ENCODE measurements around the gene CDC42EP4.

The CDC42EP4 gene

GRCh38 chr17:73301369-73301768, 10.4 kb downstream of the CDC42EP4 start:
- in situ Hi-C loops (cut with MboI; ENCODE audit: low sequenced_read_pairs) = no loop called here

DNA sequence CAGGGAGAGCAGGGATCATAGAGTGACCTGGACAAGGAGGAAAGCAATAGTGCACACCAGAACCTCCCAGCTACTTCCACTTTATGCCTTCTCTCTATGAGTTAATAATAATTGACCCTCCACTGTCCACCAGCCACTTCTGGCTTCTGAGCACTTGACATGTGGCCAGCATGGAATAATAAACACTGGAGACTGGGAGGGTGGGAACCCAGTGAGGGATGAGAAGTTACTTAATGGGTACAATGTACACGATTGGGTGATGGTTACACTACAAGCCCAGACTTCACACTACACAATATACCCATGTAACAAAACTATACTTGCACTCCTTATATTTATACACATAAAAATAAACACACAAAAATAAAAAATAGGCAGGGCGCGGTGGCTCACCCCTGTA, 11.4 kb downstream of the CDC42EP4 start:
- in situ Hi-C loops (cut with MboI; ENCODE audit: low sequenced_read_pairs) = no loop called here

- in situ Hi-C loops (cut with MboI; ENCODE audit: low sequenced_read_pairs) = no loop called here
Observed at GRCh38 chr17:73297934-73298861, 13.6 kb downstream of the CDC42EP4 start.

DNA sequence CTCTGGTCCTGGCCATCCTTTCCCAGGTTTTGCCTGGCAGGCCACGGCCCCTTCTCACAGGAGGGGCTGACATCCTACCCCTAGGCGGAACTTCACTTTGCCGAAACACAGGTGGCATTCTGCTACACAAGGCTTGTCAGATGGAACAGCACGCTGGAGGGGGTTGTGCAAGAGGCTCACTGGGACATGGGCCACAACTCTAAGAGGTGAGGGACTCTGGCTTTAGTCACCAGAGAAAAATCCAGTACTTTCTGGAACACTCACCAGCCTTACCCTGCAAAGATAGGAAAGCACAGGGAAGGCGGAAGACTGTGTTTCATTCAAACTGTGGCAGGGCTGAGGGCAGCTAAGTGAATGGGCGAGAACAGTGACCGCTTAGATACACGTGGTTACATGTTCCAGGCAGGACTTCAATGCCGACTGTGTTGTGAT, 18.3 kb downstream of the CDC42EP4 start:
- in situ Hi-C loops (cut with MboI; ENCODE audit: low sequenced_read_pairs) = no loop called here

DNA sequence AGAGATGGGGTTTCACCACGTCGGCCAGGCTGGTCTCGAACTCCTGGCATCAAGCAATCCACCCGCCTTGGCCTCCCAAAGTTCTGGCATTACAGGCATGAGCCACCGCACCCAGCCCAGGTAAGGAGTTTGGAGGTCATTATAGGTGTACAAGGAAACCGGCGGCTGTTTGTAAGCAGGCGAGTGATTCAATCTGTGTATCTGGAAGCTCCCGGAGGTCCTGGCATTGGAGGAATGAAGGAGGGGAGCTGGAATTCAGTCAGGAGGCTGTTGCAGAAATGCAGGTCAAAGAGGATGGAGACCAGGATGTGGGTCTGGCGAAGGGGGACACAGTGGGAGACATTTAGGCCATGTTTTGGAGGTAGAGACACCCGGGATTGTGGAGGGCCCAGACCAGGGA, 18.8 kb downstream of the CDC42EP4 start:
- in situ Hi-C loops (cut with MboI; ENCODE audit: low sequenced_read_pairs) = no loop called here

- in situ Hi-C loops (cut with MboI; ENCODE audit: low sequenced_read_pairs) = no loop called here
Observed at GRCh38 chr17:73292031-73292531, 19.7 kb downstream of the CDC42EP4 start.

DNA sequence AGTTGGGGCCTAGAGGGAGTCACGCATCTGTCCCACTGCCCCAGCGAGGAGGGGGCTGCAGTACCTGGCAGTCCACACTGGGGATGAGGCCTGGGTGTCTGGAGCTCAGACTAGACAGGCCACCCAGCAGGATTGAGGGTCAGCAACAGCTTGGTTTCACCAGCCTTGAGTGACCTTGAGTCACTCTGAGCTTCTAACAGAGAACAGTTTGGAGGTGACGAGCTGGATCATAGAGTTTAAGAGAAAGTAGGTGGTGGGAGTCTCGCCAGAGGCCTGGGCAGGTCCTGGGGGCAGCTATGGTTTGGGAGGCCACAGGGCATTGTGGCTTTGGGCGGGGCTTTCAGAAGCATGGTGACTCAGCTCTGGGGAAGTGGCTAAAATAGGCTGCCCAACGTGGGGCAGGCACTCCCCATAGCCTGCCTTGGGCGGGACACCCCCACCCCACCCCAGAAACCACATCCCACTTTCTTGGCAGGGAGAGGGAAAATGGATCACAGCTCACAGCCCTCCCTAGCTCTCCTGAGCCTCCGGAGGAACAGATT, 20.5 kb downstream of the CDC42EP4 start:
- in situ Hi-C loops (cut with MboI; ENCODE audit: low sequenced_read_pairs) = no loop called here

GRCh38 chr17:73290399-73291259, 21.2 kb downstream of the CDC42EP4 start:
- in situ Hi-C loops (cut with MboI; ENCODE audit: low sequenced_read_pairs) = no loop called here

DNA sequence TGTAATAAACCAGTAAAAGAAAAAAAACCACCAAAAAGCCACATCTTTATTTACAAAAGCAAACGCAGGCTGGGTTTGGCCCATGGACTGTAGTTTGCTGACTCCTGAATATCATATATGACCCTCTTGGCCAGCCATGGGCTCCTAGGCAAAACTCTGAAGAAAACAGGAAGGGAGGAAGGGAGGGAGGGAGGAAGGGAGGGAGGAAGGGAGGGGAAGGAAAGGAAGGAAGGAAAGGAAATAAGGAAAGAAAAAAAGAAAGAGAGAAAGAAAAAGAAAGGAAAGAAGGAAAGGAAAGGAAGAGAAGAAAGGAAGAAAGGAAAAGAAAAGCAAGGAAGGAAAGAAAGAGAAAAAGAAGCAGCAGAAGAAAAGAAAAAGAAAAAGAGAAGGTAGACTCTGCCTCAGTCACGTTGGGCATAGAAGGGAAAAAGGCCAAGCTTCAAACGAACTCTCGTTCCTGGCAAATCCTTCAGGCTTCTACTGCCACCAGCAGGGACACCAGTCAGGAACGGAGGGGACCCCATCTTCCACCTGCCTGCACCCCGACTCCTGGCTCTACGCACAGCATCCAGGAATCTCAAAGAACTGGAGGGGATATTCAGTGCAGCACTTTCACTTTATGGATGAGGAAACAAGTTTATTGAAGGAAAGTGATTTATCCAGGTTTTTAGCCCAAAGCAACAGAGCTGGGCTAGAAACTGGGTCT, 22.1 kb downstream of the CDC42EP4 start:
- in situ Hi-C loops (cut with MboI; ENCODE audit: low sequenced_read_pairs) = no loop called here

GRCh38 chr17:73288534-73289302, 23.1 kb downstream of the CDC42EP4 start:
- in situ Hi-C loops (cut with MboI; ENCODE audit: low sequenced_read_pairs) = no loop called here

- in situ Hi-C loops (cut with MboI; ENCODE audit: low sequenced_read_pairs) = no loop called here
Observed at GRCh38 chr17:73286863-73287296, 24.9 kb downstream of the CDC42EP4 start.

DNA sequence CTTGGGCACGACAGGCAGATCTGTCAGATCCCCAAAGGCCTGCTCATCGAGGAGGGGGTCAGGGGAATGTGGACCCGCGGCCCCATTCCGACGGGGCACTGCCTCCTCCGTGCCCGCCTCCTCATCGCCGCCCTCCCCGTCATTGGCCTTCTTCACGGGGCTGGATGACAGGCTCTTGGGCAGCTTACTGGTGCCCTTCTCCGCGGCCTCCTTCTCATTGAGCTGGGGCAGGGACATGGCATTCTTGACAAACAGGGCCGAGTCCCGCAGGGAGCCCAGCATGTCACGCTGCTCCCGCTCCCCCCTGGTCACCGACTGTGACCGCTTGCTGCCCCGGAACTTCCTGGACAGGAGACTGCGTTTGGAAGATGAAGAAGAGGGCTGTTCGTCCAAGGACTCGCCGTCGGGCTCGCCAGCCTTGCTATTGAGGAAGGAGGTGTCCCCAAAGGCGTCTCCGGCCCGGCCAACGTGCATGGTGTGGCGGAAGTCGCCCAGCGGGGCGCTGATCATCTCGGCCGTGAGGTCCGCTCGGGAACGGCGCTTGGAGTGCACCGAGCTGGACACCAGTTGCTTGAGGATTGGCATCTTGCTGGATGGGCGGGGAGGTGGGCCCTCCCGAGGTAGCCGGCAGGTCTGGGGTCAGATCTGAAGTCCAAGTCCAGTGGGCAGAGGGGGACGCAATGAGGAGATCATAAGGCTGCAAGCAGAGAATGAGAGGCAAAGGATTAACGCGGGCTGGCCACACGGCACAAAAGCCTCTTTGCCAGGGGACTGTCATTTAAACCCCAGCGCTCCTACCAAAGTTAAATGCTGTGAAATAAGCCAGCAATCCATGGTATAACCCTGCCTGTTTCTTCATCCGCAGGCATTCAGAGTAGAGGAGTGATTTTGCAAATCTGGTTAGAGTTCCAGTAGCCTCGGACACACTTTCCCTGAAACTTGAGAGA, 25.6 kb downstream of the CDC42EP4 start:
- in situ Hi-C loops (cut with MboI; ENCODE audit: low sequenced_read_pairs) = no loop called here

DNA sequence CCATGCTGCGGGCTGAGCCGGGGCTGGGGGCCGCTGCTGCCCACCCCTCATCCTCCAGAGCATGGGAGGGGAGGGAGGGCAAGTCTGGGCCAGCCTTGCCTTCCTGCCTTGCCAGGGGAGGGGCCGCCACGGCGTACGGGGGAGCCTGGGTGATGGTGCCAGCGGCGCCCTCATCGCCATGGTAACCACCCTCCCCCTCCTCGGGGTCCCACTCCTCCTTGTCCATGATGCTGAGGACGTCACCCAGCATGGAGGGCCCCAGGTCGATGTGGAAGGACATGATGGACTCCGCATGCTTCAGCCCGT, 26.2 kb downstream of the CDC42EP4 start:
- in situ Hi-C loops (cut with MboI; ENCODE audit: low sequenced_read_pairs) = no loop called here

DNA sequence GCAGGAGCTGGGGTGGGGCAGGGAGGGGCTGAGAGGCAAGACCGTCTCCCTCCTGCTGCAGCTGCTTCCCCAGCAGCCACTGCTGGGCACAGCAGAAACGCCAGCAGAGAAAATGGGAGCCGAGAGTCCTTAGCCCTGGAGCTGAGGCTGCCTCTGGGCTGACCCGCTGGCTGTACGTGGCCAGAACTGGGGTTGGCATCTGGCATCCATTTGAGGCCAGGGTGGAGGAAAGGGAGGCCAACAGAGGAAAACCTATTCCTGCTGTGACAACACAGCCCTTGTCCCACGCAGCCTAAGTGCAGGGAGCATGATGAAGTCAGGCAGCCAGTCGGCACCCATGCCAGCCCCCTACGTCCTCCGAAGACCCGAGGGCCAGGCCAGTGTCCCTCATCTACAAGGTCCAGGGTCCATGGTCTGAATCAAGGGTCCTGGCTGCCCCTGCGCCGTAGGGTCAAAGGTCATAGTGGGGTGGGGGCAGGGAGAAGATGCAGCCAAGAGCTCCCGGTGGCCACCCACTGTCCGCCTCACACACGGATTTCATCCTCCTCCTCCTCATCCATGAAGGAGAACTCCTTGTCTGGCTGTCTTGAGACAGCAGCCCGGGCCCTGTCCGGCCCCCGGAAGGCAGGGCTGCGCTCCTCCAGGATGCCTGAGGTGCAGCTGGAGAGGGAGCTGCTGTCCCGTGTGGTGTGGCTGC, 26.7 kb downstream of the CDC42EP4 start:
- in situ Hi-C loops (cut with MboI; ENCODE audit: low sequenced_read_pairs) = no loop called here

- in situ Hi-C loops (cut with MboI; ENCODE audit: low sequenced_read_pairs) = no loop called here
Observed at GRCh38 chr17:73284354-73284753, 27.4 kb downstream of the CDC42EP4 start.

- in situ Hi-C loops (cut with MboI; ENCODE audit: low sequenced_read_pairs) = no loop called here
Observed at GRCh38 chr17:73283841-73284282, 27.9 kb downstream of the CDC42EP4 start.

GRCh38 chr17:73283250-73283649, 28.6 kb downstream of the CDC42EP4 start:
- in situ Hi-C loops (cut with MboI; ENCODE audit: low sequenced_read_pairs) = no loop called here

GRCh38 chr17:73282629-73283028, 29.2 kb downstream of the CDC42EP4 start:
- in situ Hi-C loops (cut with MboI; ENCODE audit: low sequenced_read_pairs) = no loop called here
